MCF 10A (cell line): ENCODE data around the gene ZNF532. TPM values are rescaled to one million over a fixed set of nuclear protein-coding genes. Genes with fewer than 3 reads are reported as not detected.

Experiments used
- BruUV-seq: library from RNA; stranded (reverse); fragments of 400-500 nt; replicated peaks from 2 replicates; lab custom pipeline; 2021; lab: Mats Ljungman, UMichigan
- CTCF ChIA-PET: fragments of 300-600 bp; sonication (Branson Sonifier 250); formaldehyde crosslinking; extraction: SDS; loops from one replicate; lab custom pipeline; 2021; ENCODE audit warnings: antibody characterized with exemption, inconsistent platforms; lab: Yijun Ruan, JAX
- POLR2A ChIA-PET: fragments of 300-600, 350-650 bp; sonication (Branson Sonifier 250); formaldehyde crosslinking; extraction: SDS; loops from one replicate; lab custom pipeline; 2020; ENCODE audit warnings: antibody characterized with exemption, inconsistent platforms; lab: Yijun Ruan, JAX
- DNase-seq: peaks from one replicate; pipeline ENCODE4 v3.0.0-alpha.2; 2018; ENCODE audit not compliant: unreplicated experiment
- H3K27ac Mint-ChIP-seq: one replicate; pipeline ENCODE4 v1.8.0; 2022; ENCODE audit warnings: mild to moderate bottlenecking, low read depth, mixed read lengths; ENCODE audit not compliant: unreplicated experiment
- H3K27me3 Mint-ChIP-seq: one replicate; pipeline ENCODE4 v1.8.0; 2022; ENCODE audit warnings: mixed read lengths; ENCODE audit not compliant: insufficient read depth, unreplicated experiment
- H3K36me3 Mint-ChIP-seq: one replicate; pipeline ENCODE4 v1.8.0; 2022; ENCODE audit warnings: mild to moderate bottlenecking, moderate library complexity, mixed read lengths; ENCODE audit not compliant: insufficient read depth, unreplicated experiment
- H3K4me1 Mint-ChIP-seq: one replicate; pipeline ENCODE4 v1.8.0; 2022; ENCODE audit warnings: mixed read lengths; ENCODE audit not compliant: insufficient read depth, unreplicated experiment
- H3K4me3 Mint-ChIP-seq: one replicate; pipeline ENCODE4 v1.8.0; 2022; ENCODE audit warnings: mild to moderate bottlenecking, moderate library complexity, mixed read lengths; ENCODE audit not compliant: unreplicated experiment
- H3K9me3 Mint-ChIP-seq: one replicate; pipeline ENCODE4 v1.8.0; 2022; ENCODE audit warnings: mixed read lengths; ENCODE audit not compliant: unreplicated experiment
- intact Hi-C: fragments of 100-400 bp; cut with micrococcal nuclease; formaldehyde crosslinking; loops from 2 replicates; pipeline ENCODE4 v1.14.1; 2022
- total RNA-seq: library from RNA; stranded (reverse); gene quantifications from 2 replicates; pipeline ENCODE4 v1.2.3, GENCODE V29; 2022
- TF ChIP-seq, protein P1 (sequence below): fragments of 200-600 bp; IDR thresholded peaks from one replicate; pipeline ENCODE4 v1.8.0; 2022; ENCODE audit warnings: antibody characterized with exemption, mild to moderate bottlenecking; ENCODE audit not compliant: unreplicated experiment

The ZNF532 gene
- total RNA-seq, 1 experiment from 2014 or later: 64.1 TPM

GRCh38 chr18:58947136-58947732 is 82.6 kb downstream of the ZNF532 start:
- Mint-ChIP-seq H3K9me3 (no peaks in the 10 kb centered on the region), H3K27ac (no peak overlapping the region), H3K36me3 (peaks cover 15% of the 10 kb centered on the region), H3K4me1 (no peaks in the 10 kb centered on the region), H3K27me3 (no peaks in the 10 kb centered on the region), H3K4me3 (no peak overlapping the region)
- POLR2A ChIA-PET: no interaction called here
- no TSS peak for BruUV-seq
- TF ChIP-seq, protein P1, sequence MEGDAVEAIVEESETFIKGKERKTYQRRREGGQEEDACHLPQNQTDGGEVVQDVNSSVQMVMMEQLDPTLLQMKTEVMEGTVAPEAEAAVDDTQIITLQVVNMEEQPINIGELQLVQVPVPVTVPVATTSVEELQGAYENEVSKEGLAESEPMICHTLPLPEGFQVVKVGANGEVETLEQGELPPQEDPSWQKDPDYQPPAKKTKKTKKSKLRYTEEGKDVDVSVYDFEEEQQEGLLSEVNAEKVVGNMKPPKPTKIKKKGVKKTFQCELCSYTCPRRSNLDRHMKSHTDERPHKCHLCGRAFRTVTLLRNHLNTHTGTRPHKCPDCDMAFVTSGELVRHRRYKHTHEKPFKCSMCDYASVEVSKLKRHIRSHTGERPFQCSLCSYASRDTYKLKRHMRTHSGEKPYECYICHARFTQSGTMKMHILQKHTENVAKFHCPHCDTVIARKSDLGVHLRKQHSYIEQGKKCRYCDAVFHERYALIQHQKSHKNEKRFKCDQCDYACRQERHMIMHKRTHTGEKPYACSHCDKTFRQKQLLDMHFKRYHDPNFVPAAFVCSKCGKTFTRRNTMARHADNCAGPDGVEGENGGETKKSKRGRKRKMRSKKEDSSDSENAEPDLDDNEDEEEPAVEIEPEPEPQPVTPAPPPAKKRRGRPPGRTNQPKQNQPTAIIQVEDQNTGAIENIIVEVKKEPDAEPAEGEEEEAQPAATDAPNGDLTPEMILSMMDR: no peak
- no peak for DNase-seq
- CTCF ChIA-PET: interaction anchor here (1.4 kb wide), 1 partner anchor 13 kb away, joined by 3 read pairs; no protein-coding TSS in a partner anchor
- intact Hi-C loops: no loop called here

DNA sequence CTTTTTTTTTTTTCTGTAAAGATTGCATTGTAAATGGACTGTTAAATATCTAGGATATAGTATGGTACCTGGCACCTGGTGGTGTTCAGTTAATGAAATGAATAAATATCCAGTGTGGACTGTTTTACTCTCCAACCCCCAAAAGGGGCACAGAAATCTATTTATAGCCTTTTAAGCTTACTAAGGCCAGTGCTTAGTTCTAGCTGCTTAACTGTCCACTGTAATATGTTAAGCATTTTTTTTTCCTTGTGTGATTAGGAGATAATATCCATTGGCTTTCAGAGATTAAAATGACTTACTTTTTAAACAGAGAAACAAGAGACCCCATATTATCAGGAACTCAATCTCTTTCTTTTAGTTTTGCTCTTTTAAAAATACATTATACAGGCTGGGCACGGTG is 84.4 kb downstream of the ZNF532 start:
- CTCF ChIA-PET: interaction anchor here (1.4 kb wide), 1 partner anchor 168 kb away, joined by 3 read pairs; no protein-coding TSS in a partner anchor
- no peak for DNase-seq
- peaks cover 15% of the 10 kb centered on the region for H3K36me3 Mint-ChIP-seq
- H3K4me3 Mint-ChIP-seq: no peak overlapping the region
- BruUV-seq: no TSS peak
- no peaks in the 10 kb centered on the region for H3K4me1 Mint-ChIP-seq
- intact Hi-C loops: no loop called here
- POLR2A ChIA-PET: no interaction called here
- no peaks in the 10 kb centered on the region for H3K27me3 Mint-ChIP-seq
- H3K27ac Mint-ChIP-seq: no peak overlapping the region
- H3K9me3 Mint-ChIP-seq: no peaks in the 10 kb centered on the region
- TF ChIP-seq, protein P1: no peak

DNA sequence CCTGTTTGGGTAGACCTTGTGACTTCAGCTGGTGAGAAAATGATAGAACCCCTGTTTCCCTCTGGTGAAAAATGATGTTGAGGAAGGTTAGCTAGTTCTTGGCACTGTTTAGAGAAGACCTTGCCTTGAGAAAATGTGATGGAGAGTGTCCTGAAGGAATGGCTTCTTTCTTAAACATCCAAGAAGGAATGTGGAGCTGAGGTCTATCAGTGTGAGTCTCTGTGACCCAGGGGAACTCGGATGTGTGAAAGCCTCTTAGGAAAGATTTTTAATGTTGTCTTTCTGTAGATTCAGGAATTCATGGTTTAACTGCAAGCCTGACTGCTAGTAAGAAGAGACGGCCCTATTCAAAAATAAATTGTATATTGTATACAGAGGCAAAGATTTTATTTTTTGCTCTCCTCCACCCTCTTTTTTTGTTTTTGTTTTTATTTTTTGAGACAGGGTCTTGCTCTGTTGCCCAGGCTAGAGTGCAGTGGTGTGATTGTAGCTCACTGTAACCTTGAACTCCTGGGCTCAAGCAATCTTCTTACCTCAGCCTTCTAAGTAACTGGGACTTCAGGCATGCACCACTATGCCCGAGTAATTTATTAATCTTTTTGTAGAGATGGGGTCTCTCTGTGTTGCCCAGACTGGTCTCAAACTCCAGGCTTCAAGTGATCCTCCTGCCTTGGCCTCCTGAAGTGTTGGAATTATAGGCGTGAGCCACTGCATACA is 87.5 kb downstream of the ZNF532 start:
- Mint-ChIP-seq H3K4me3 (no peak overlapping the region), H3K36me3 (peaks cover 10% of the 10 kb centered on the region), H3K4me1 (no peaks in the 10 kb centered on the region), H3K27ac (no peak overlapping the region), H3K9me3 (no peaks in the 10 kb centered on the region), H3K27me3 (no peaks in the 10 kb centered on the region)
- POLR2A ChIA-PET: interaction anchor here (0.7 kb wide), 1 partner anchor 19 kb away, joined by 3 read pairs; no protein-coding TSS in a partner anchor
- TF ChIP-seq, protein P1: no peak
- BruUV-seq: no TSS peak
- DNase-seq: no peak
- intact Hi-C loops: loop anchor here (5.0 kb wide), 1 partner anchor 40 kb away; no protein-coding TSS in a partner anchor
- CTCF ChIA-PET: interaction anchor here (1.6 kb wide), 1 partner anchor 8 kb away, joined by 4 read pairs; no protein-coding TSS in a partner anchor

- Mint-ChIP-seq H3K27ac (no peak overlapping the region), H3K4me1 (no peaks in the 10 kb centered on the region), H3K4me3 (no peak overlapping the region), H3K27me3 (no peaks in the 10 kb centered on the region), H3K9me3 (no peaks in the 10 kb centered on the region), H3K36me3 (peaks cover 10% of the 10 kb centered on the region)
- POLR2A ChIA-PET: no interaction called here
- TF ChIP-seq, protein P1: no peak
- CTCF ChIA-PET: interaction anchor here (1.6 kb wide), 1 partner anchor 8 kb away, joined by 4 read pairs; no protein-coding TSS in a partner anchor
- no TSS peak for BruUV-seq
- DNase-seq: no peak
- intact Hi-C loops: loop anchor here (5.0 kb wide), 1 partner anchor 39 kb away; no protein-coding TSS in a partner anchor
Measured at GRCh38 chr18:58952858-58953257, 88.2 kb downstream of the ZNF532 start.
